Measurements from ENCODE around the gene INPPL1.
"Not testable (repeated sequence)": the region's sequence is repeated elsewhere in the genome, so short reads cannot be mapped to it uniquely, and the experiment has no call there.

Gene INPPL1

DNA sequence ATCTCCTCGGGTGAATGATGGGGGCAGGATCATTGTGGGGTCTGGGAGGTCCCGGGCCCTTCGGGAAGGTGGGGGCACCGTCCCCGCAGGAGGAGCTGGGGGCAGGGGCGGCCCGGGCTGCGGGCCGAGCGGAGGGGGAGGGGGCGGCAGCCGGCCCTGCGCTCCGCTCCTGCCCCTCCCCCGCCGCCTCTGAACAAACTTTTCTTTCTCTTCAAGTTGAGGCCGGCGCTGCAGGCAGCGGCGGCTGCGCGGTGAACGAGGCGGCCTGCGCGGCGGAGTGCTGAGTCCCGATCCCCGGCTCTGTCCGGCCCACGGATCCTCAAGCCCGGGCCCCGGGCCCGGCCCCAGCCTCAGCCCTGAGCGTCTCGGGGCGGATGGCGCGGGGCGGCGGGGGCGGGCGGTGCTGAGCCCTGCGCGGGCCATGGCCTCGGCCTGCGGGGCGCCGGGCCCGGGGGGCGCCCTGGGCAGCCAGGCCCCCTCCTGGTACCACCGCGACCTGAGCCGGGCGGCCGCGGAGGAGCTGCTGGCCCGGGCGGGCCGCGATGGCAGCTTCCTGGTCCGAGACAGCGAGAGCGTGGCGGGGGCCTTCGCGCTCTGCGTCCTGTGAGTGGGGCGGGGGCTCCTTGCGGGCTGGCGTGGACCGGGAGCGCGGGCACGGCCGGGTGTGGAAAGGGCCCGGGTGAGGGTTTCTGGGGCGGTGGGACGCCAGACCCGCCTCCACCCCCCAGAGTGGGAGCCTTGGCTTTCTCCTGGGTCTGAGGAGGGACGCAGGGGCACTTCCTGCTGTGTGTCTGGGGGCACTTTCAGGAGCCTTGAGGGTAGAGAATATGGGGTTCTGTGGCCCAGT is at the start of gene INPPL1:
TSS of gene INPPL1 (plus strand) at position 204 of the 847 bp plus-strand sequence. CDS start at position 422, 218 bp downstream.
- DNase-seq, result no peak

GRCh38 chr11:72177656-72178055 is 46.9 kb upstream of the INPPL1 start:
- no peak for DNase-seq

GRCh38 chr11:72179049-72179803 is 45.3 kb upstream of the INPPL1 start:
- no peak for DNase-seq

DNA sequence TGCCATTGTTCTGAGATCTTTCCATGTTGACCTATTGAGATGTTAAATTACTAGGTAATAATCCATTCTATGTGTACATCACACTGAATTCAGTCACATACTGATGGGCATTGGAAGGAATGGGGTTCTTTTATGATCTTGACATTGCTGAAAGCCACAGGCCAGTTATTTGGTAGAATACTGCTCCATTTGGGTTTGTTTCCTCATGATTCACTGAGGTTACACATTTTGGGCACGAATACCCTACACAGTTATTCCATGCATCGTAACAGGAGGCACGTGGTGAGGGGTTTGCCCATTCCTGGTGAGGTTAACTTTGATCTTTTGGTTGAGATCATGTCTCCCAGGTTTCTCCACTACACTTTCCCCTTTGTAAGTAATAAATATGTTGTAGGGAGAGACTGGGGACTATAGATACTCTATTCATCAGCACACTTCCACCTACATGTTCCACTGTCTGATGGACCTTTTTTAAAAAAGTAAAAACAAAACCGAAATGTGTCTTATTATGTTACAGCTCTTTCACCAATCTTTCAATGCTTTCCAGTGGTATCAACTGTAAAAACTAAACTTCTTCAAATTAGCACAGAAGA is 44.7 kb upstream of the INPPL1 start:
- no peak for DNase-seq

- not testable (repeated sequence) for DNase-seq
Observed at GRCh38 chr11:72180892-72181552, 43.5 kb upstream of the INPPL1 start.

DNA sequence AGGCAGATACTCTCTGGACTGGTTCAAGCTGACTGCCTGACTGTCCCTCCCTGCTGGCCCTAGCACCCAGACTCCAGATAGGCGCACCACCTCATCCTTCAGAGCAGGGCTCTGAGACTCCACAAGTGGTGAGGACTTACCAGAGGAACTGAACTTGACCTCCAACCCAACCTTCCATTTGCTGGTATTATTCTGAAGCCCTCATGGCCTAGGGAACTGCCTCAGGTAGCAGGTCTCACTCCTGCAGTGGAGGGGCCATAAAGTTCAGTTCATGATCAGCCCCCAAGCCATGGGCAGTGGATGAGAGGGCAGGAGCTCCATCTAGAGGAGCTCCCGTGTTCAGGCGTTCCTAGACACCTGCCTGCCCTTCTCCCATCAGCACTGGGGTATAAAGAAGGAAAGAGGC is 43.0 kb upstream of the INPPL1 start:
- DNase-seq, result not testable (repeated sequence)

DNA sequence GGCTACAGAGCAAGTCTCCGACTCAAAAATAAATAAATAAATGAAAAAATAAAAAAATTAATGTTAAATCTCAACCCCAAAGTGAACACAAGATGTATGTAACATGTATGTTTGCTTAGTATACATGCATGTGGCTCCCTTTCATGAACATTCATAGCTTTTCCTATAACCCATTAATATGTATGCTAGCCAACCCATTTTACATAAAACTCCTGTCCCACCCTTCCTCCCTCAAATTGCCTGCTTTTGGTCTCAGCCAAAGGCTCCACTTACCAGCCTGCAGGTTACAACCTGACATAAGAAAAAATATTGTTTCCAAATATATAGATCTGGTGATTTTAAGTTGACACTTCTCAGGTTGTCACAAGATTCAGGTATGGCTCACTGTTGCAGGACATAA is 36.3 kb upstream of the INPPL1 start:
- no peak for DNase-seq

DNA sequence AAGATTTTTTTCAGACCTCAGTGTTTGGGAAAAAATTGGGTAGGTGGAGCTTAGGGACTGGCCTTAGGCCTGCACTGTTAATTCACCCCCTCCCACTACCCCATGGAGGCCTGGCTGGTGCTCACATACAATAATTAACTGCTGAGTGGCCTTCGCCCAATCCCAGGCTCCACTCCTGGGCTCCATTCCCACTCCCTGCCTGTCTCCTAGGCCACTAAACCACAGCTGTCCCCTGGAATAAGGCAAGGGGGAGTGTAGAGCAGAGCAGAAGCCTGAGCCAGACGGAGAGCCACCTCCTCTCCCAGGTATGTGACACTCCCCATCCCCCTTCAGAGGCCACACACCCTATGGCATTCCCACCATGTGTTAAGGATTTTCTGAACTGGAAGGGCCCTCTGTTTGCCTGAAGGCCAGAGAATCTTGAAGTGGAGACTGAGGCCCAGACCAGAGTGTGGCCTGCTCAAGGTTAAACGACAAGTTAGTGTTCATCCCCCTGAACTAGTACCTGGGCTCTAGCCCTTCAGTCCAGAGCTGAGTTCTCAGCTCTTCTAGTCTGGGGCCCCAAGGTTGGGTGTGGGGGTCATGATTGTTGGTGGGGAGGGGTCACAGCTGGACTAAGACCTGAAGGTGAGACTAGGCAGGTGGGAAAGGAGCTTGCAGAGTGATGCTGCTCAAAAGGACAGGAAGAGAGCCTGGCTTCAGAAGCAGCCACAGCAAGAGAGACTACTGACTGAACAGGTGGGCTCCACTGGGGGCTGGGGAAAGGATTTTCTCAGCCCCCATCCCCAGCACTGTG is 34.9 kb upstream of the INPPL1 start:
- DNase-seq, result no peak

DNA sequence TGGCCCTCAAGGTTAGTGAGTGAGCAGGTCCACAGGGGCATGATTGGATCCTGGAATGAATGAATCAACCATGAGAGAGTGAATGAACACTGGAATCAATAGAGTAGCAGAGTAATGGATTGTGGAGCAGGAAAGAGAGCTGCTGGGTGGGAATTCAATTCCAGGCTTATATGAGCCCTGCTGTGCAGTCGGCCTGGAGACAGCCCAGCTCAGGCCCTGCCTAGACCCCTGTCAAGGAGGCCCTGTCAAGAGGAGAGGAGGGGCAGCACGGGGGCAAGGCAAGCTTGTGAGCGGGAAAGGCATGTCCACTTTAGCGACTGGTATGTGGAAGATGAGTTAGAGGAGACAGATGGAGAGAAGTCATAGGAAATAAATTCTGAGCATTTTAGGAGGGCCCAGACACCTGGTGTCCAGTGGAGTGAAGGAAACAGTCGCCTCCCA is 33.9 kb upstream of the INPPL1 start:
- DNase-seq, result no peak

- DNase-seq, result no peak
Observed at GRCh38 chr11:72191961-72192381, 32.6 kb upstream of the INPPL1 start, which contains the start of gene FOLR1. Gene FOLR1 (plus strand): TSS chr11:72192140. CDS start chr11:72192174, 34 bp downstream.

DNA sequence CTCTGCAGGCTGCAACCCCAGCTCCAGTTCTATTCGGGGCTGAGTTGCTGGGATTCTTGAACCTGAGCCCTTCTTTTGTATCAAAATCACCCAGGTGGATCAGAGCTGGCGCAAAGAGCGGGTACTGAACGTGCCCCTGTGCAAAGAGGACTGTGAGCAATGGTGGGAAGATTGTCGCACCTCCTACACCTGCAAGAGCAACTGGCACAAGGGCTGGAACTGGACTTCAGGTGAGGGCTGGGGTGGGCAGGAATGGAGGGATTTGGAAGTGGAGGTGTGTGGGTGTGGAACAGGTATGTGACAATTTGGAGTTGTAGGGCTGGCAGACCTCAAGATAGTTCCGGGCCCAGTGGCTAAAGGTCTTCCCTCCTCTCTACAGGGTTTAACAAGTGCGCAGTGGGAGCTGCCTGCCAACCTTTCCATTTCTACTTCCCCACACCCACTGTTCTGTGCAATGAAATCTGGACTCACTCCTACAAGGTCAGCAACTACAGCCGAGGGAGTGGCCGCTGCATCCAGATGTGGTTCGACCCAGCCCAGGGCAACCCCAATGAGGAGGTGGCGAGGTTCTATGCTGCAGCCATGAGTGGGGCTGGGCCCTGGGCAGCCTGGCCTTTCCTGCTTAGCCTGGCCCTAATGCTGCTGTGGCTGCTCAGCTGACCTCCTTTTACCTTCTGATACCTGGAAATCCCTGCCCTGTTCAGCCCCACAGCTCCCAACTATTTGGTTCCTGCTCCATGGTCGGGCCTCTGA is 28.9 kb upstream of the INPPL1 start:
- no peak for DNase-seq

GRCh38 chr11:72201445-72201844 is 23.1 kb upstream of the INPPL1 start:
- DNase-seq, result not testable (repeated sequence)

- no peak for DNase-seq
Observed at GRCh38 chr11:72202571-72202970, 22.0 kb upstream of the INPPL1 start.

- DNase-seq, result no peak
Observed at GRCh38 chr11:72203163-72203562, 21.4 kb upstream of the INPPL1 start.

DNA sequence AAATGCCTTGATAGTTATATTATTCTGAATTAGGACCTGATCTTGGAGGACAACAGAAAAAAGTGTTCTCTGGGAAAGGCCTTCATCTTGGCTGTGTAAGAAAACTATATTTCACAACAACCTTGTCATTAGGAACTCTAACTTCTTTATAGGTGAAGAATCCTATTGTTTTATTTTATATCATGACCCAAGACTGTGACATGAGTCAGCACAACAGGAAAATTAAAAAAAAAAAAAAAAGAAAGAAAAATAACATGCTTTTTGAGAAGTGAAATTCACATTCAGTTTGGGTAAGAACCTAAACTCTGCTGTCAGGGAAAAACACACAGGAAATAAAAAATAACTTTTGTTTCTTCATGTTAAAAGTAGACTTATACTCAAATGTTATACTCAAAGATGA is 19.7 kb upstream of the INPPL1 start:
- DNase-seq, result no peak

- not testable (repeated sequence) for DNase-seq
Observed at GRCh38 chr11:72206794-72207193, 17.8 kb upstream of the INPPL1 start.

DNA sequence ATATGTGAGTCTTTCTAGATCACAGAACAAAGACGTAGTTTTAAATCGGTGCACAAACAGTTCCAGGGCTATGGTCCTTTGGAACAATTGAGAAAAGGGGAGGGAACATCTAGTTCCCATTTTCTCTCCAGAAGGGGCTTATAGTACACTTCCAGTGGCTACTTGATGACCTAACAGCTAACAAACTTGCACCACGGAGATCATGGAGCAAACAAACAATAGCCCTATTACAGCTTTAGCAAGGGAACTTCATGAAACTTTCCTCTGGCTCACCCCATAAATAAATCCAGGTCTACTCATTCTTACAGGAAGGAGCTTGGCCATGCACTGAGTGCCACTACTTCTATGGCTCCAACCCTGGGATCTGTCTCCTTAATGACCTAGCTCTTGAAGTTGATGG is 16.3 kb upstream of the INPPL1 start:
- no peak for DNase-seq

GRCh38 chr11:72209101-72209500 is 15.5 kb upstream of the INPPL1 start:
- DNase-seq, result no peak

DNA sequence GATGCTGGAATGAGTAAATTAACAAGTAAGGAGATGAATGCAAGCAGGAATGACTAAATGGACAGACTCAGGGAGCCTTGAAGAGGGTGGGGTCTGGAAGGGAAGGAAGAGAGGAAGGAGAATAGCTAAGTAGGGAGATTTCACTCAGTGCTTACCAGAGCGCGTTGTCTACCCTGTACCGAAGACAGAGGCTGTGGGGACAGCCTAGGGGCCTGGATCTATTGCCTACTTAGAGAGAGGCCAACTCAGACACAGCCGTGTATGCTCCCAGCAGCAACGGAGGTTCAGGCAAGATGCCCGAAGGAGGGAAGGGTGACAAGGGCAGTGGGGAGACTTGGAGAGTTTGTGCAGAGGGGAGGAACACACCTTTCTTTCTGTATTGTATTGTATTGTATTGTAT is 7.9 kb upstream of the INPPL1 start, which contains the start of gene FOLR2:
TSS of gene FOLR2 (plus strand) at position 157 of the 400 bp plus-strand sequence. CDS start 1,791 bp downstream, outside the sequence.
- no peak for DNase-seq

DNA sequence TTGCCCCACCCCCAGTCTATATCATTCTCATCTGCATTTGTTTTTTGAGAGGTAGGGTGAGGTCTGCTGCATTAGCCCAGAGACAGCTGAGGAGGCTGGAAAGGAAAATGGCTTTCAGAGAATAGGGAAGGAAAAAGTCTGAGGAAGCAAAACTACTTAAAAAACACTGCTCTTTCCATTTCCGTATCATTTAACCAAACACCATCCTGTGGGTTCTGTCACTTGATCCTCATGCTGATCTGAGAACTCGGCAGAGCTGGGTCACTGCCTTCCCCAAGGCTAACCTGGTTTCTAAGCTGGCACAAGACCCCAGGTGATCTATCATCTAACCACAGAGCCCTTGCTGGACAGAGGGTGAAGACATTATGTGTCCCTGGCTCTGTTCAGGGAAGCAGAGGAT is 6.7 kb upstream of the INPPL1 start:
- no peak for DNase-seq

DNA sequence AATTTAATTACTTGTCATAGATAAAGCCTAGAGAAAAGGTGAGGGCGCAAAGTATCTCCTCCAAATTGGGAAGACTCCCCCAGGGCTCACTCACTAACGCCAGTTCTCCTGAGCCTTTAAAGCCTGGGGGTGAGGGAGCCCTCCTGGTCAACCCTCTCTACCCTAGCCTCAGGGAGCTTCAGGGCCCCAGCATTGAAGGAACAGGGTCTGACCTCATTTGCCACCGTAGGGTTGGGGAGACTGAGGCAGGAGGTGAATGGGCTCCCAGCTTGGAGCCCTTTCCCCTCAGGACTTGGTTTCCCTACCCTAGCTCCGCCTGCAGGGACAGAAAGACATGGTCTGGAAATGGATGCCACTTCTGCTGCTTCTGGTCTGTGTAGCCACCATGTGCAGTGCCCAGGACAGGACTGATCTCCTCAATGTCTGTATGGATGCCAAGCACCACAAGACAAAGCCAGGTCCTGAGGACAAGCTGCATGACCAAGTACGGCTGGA is 6.3 kb upstream of the INPPL1 start:
- DNase-seq, result no peak

All from NCI-H226 (cell line).